NB4 (cell line): Measurements from ENCODE around the gene GLCE.

Experiments used
- DNase-seq: peaks from one replicate; pipeline ENCODE4 v3.0.0; 2010; ENCODE audit warnings: low read depth
- H3K4me3 ChIP-seq: one replicate; pipeline ENCODE4 v1.5.1; 2011; ENCODE audit warnings: mild to moderate bottlenecking, low read depth, low read length, moderate library complexity
- CTCF ChIP-seq: IDR thresholded peaks from one replicate; pipeline ENCODE4 v1.5.1; 2012; ENCODE audit warnings: low read depth, low read length
- MAX ChIP-seq: IDR thresholded peaks from 2 replicates; pipeline ENCODE4 v1.6.1; 2011; ENCODE audit warnings: low read depth, low read length
- MYC ChIP-seq: IDR thresholded peaks from 2 replicates; pipeline ENCODE4 v1.6.1; 2011; ENCODE audit warnings: low read depth, low read length
- POLR2A ChIP-seq: IDR thresholded peaks from 2 replicates; pipeline ENCODE4 v1.6.1; 2011; ENCODE audit warnings: mild to moderate bottlenecking; ENCODE audit not compliant: insufficient read length; ENCODE audit errors: extremely low read depth

GLCE gene

GRCh38 chr15:69311319-69311721 is 150.9 kb downstream of the GLCE start:
- H3K4me3 ChIP-seq, result no peak overlapping the region
- TF ChIP-seq MYC (no peak), POLR2A (no peak), MAX (no peak), CTCF (no peak)
- DNase-seq, result no peak

DNA sequence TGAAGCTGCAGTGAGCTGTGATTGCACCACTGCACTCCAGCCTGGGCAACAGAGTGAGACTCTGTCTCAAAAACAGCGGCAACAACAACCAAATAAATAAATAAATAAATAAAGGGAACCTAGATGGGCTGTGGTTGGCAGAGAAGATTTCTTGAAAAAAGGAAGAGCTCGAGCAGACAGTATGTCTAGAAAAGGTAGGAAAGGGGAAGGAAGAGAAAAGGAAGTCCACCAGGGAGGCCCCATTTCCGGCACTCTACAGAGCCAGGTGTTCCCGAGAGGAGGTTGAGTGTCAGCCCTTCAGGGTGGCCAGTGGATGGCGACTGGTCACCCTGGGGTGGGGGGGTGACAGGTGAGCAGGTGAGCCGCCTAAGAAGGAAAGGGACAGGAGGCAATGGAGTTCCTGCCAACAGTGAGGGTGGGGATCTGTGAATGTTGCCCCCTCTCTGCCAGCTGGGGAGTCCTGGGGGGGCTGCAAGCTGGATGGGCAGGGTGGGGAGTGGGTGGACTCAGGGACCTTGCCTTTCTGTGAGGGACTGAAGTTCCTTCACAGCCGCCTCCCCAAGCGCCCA is 153.1 kb downstream of the GLCE start:
- no peak for DNase-seq
- no peak for TF ChIP-seq MAX
- no peak overlapping the region for H3K4me3 ChIP-seq

DNA sequence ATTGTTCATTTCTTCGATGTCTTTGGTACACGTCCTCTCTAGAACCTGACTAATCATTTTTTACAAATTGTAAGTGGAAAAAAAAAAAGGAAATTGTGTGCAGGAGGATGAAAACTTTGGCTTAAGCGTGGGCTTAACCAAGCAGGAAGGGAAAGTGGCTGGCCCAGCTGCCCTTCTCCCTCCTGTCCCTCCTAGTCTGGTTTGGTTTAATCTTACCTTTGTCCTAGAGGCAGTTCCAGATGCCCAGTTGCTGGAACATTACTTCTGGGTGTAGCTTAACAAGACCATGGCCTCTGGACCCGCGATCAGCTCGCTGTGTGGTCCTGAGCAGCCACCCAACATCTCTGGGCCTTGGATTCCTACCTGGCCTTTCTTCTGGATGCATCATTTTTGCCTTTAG is 153.7 kb downstream of the GLCE start:
- TF ChIP-seq MYC, result no peak
- no peak for TF ChIP-seq CTCF
- no peak for TF ChIP-seq MAX
- no peak for TF ChIP-seq POLR2A
- H3K4me3 ChIP-seq, result no peak overlapping the region
- no peak for DNase-seq

DNA sequence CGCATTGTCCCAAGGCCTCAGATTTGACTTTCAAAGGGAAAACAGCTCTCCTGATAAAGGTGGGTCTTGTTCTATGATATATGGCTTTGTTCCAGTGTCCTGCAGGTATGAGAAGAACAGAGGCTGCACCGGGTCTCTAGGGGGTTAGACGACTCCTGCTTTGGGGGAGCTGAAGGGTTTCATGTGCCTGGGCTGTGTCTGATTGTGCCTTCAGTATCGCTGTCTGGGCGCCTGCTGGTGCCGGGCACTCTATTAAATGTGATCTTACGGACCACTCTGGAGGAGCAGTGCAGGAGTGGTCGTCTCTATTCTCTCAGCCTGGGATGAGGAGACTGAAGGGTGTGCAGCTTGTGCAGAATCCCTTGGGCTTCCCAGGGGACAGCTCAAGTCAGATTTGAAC is 154.3 kb downstream of the GLCE start:
- no peak for TF ChIP-seq MYC
- no peak for TF ChIP-seq MAX
- no peak for TF ChIP-seq CTCF
- no peak for TF ChIP-seq POLR2A
- no peak overlapping the region for H3K4me3 ChIP-seq
- DNase-seq, result no peak

GRCh38 chr15:69315402-69316110 is 155.1 kb downstream of the GLCE start:
- H3K4me3 ChIP-seq, result no peak overlapping the region
- no peak for TF ChIP-seq MAX
- TF ChIP-seq POLR2A, result no peak
- no peak for TF ChIP-seq CTCF
- TF ChIP-seq MYC, result no peak
- DNase-seq, result no peak

- no peak for DNase-seq
- no peak overlapping the region for H3K4me3 ChIP-seq
- TF ChIP-seq CTCF (no peak), POLR2A (no peak), MAX (no peak), MYC (no peak)
Observed at GRCh38 chr15:69316291-69316690, 155.9 kb downstream of the GLCE start.
